D341Med (cell line): Measurements from ENCODE around the gene PHOSPHO2.
"Not testable (repeated sequence)": the region's sequence is repeated elsewhere in the genome, so short reads cannot be mapped to it uniquely, and the experiment has no call there.

ENCODE experiments used
- DNase-seq: peaks from one replicate; pipeline ENCODE4 v3.0.0; 2012; ENCODE audit warnings: low spot score

PHOSPHO2 gene

GRCh38 chr2:169684135-169684565 lies 10.1 kb upstream of the PHOSPHO2 start:
- no peak for DNase-seq

- DNase-seq: not testable (repeated sequence)
Measured at GRCh38 chr2:169684712-169685111, 9.6 kb upstream of the PHOSPHO2 start.

GRCh38 chr2:169686825-169687224 lies 7.4 kb upstream of the PHOSPHO2 start:
- DNase-seq: not testable (repeated sequence)

- DNase-seq: not testable (repeated sequence)
Measured at GRCh38 chr2:169687943-169688342, 6.3 kb upstream of the PHOSPHO2 start.

GRCh38 chr2:169690958-169691357 lies 3.3 kb upstream of the PHOSPHO2 start:
- no peak for DNase-seq

- no peak for DNase-seq
Measured at GRCh38 chr2:169692718-169693117, 1.6 kb upstream of the PHOSPHO2 start.

- peak; percentile 42 for DNase-seq
Measured at GRCh38 chr2:169693360-169693759, 909 bp upstream of the PHOSPHO2 start.

- DNase-seq: no peak
Measured at GRCh38 chr2:169694894-169695260, 608 bp downstream of the PHOSPHO2 start.

- no peak for DNase-seq
Measured at GRCh38 chr2:169696381-169696780, 2.1 kb downstream of the PHOSPHO2 start.

- DNase-seq: not testable (repeated sequence)
Measured at GRCh38 chr2:169699173-169699572, 4.9 kb downstream of the PHOSPHO2 start.

- no peak for DNase-seq
Measured at GRCh38 chr2:169702996-169703395, 8.7 kb downstream of the PHOSPHO2 start.

GRCh38 chr2:169704160-169704708 lies 10.0 kb downstream of the PHOSPHO2 start:
- DNase-seq: no peak

GRCh38 chr2:169705927-169706326 lies 11.7 kb downstream of the PHOSPHO2 start:
- DNase-seq: no peak

GRCh38 chr2:169707626-169708025 lies 13.4 kb downstream of the PHOSPHO2 start:
- no peak for DNase-seq

- DNase-seq: no peak
Measured at GRCh38 chr2:169709331-169709730, 15.1 kb downstream of the PHOSPHO2 start.

GRCh38 chr2:169709981-169710380 lies 15.7 kb downstream of the PHOSPHO2 start:
- no peak for DNase-seq

GRCh38 chr2:169711751-169712509 lies 17.7 kb downstream of the PHOSPHO2 start:
- no peak for DNase-seq

GRCh38 chr2:169712791-169713227 lies 18.5 kb downstream of the PHOSPHO2 start:
- no peak for DNase-seq

- DNase-seq: no peak
Measured at GRCh38 chr2:169713331-169713730, 19.1 kb downstream of the PHOSPHO2 start.

GRCh38 chr2:169714699-169715098 lies 20.4 kb downstream of the PHOSPHO2 start:
- no peak for DNase-seq

GRCh38 chr2:169715379-169716237 lies 21.3 kb downstream of the PHOSPHO2 start:
- DNase-seq: no peak

GRCh38 chr2:169716238-169716886 lies 22.1 kb downstream of the PHOSPHO2 start:
- DNase-seq: no peak
